ENCODE results near the gene CIBAR2.

The CIBAR2 gene

DNA sequence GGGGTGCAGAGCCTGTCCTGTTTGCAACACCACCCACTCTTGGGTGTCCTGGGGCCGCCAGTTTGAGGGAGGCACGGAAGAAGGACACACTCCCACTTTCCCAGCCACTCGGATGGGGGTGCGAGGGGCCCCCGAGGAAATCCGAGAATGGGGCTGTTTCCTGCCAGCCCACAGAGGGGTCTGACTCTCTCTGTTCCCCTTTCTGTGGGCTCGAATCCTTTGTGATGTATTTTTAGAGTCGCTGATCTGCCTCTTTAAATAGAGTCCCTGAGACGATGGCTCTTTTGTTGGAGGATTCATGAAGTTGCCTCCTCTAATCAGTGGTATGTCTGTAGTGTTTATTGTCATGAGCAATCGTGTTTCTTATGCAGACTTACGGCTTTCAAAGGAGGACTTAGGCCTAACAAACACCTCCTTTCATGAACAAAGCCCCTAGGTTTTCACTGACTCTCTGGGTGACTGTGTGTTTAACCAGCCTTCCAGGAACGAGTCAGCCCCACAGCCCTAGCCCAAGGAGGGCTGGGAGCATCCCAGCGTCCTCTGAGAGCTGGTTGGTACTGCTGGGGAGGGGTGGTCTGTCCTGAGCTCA is 29.1 kb downstream of the CIBAR2 start:
- no peak for DNase-seq (ENCODE audit: low read depth)

DNA sequence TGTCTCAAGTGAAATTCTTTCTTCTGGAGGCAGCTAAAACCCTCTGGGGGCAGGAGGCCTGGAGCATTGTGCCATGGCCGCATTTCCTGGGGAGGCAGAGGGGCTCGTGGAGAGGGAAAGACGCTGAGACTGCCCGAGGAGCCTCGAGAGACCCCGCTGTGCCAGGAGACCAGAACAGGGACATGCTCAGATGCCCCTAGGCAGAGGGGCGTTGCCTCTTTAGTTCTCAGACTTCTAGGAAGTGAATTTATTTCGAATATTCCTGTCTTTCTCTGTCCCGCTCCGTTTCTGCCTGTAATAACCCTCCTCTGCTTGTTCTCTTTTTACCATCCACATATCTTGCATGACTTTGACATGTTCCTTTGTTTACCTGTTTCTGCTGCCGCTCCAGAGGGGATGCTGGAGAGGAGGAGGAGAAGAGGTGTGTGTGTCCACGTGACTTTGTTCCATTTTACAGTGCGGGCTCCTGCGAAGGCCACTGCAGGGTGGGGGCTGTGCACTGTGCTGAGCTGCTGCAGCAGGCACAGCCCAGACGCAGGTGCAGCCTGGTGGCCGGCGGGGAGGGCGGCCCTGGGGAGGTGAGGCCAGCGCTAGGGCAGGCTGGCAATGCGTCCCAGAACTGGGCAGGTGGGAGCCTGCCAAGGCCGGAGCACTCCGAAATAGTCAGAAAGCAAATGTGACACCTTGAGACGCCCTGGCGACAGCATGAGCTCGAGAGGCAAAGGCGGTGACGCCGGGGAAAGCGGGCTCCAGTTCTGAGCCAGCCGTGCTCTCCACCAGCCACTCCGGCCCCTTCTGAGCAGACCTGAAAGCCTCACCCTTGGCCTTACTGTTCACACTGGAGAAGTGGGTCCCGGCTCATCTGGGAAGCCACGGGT is 29.9 kb downstream of the CIBAR2 start:
- DNase-seq (ENCODE audit: low read depth): no peak

DNA sequence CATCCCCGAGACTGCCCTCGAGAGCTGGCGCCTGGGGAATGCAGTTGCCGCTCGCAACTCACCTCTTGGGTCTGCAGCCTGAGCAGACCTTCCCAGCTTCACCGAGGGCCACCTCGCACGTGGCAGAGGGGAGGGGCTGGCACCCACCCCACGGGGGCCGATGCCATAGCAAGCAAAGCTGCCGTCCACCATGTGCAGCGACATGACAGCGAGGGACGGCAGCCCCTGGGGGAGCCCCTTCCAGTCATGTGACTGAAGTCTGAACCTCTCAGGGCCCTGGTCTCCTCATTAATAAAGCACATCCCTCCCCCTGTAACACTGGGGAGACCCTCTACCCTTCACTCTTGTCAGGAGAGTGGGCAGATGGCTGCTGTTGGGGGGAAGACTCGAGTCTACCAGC is 30.5 kb downstream of the CIBAR2 start:
- no peak for DNase-seq (ENCODE audit: low read depth)

DNA sequence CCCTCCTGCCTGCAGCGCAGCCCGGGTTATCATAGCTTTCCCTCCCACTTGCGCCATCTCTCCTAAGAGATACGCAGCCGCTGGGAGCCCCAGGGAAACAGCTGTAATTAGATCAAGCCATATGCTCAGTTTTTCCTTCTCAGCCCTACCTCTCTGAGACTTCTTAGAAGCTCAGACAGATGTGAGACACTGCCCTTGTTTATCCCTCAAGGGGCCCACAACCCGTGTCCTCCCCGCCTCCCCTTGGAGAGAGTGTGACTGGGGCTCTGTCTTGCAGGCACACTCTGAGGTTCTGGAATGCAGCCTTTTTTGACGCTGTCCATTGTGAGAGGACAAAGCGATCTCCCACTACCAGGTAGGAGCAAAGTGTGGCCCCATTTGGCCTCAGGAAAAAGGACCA is 31.2 kb downstream of the CIBAR2 start:
- DNase-seq (ENCODE audit: low read depth): no peak

DNA sequence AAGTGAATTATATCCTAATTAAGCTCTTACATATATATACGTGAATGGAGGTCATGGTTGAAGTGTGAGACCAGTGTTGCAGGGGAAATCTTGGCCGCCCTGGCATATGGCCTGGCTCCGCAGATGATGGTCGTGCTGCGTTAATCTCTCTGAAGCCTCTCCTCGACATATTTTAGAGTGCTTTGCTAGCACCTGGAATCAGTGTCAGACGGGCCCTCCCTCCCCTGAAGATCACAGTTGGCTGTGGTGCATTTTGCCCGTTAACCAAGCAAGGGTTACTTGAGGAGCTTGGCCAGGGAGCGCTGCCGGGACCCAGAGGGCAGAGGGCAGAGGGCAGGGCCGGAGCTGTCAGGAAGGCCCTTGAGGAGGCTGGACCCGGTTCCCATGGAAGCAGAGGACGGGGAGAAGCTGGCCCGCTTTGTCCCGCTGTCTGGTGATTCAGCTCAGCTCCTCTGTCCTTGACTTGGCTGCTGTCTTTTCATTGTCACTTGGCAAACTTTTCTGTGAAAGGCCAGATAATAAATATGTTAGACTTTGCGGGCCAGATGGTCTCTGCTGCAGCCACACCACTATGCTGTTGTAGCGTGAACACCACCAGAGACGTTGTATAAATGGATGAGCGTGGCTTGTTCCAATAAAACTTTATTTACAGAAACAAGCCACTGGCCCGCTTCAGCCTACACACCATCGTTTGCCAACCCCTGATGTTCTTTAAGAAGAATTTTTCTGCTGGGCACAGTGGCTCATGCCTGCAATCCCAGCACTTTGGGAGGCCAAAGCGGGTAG is 32.3 kb downstream of the CIBAR2 start:
- no peak for DNase-seq (ENCODE audit: low read depth)

DNA sequence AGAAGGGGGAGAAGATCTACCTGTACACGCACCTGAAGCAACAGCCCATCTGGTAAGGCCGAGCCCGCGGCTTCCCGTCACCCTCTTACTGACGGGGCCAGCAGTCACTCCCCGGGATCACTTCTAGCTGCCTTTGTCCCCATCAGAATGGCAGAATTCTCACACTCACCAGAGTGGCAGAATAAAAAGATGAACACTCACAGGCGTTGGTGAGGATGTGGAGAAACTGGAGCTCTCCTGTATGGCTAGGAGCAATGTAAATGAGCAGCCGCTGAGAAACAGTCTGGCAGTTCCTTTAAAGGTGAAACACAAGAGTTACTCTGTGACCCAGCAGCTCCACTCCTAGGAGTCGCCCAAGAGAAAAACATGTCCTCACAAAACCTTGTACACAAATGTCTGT is 33.3 kb downstream of the CIBAR2 start:
- no peak for DNase-seq (ENCODE audit: low read depth)

DNA sequence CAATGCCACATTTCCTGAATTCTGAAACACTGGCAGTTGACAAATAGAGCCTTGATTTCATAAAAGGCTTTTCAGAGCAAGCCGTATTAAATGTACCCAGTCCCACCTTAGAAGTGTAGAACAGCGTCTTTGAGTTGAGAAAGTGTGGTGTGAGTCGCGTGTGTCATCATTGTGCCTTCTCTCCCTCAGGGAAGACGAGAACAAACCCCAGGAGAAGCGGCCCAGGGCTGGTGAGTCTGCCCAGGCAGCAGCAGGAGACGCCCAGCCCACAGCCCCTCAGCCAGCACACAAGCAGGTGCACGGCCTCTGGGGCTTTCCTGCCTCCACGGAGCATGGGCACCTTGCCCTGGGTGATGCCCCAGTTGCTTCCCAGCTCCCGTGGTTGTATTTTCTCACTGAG is 34.0 kb downstream of the CIBAR2 start:
- no peak for DNase-seq (ENCODE audit: low read depth)

DNA sequence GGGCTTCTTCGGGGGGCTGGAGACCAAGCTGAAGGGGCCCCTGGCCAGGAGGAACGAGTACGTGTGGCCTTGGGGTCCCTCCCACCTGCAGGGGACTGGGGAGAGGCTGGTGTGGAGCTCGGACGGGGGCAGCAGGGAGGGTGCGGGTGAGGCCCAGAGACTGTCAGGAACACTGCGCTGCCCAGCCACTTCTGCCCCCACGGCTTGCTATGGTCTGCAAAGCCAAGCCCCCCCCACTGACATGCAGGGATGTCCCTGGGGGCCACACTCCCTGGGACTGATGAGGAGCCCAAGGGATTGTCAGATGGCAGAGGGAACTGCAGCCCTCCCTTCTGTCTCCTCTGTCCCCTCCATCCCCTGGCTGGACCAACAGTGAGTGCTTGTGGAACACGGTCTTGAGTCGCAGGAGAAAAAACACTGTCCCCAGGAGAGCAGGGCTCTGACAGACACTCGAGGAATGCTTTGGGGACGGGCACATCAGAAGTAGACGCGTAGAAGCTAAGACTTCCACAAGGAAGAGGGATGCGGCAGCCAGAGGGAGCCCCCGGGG is 34.6 kb downstream of the CIBAR2 start:
- no peak for DNase-seq (ENCODE audit: low read depth)

DNA sequence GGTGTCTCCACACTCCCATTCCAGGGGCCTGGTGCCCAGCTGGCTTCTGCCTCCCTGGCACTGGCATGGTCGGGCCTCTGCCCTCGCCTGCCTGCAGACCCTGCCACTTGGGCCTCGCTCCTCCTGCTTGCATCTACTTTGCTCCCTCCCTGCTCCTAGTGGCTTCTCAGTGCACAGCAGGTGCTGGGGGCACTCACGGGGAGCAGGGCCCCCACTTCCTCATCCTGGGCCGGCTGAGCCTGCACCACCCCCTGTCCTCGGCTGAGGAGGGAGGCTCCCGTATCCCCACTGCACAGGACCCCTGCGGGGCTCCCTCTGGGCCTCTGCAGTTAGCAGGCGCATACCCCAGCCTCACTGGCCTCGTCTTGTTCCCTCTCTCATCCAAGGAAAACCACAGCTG is 35.2 kb downstream of the CIBAR2 start:
- DNase-seq (ENCODE audit: low read depth): no peak

DNA sequence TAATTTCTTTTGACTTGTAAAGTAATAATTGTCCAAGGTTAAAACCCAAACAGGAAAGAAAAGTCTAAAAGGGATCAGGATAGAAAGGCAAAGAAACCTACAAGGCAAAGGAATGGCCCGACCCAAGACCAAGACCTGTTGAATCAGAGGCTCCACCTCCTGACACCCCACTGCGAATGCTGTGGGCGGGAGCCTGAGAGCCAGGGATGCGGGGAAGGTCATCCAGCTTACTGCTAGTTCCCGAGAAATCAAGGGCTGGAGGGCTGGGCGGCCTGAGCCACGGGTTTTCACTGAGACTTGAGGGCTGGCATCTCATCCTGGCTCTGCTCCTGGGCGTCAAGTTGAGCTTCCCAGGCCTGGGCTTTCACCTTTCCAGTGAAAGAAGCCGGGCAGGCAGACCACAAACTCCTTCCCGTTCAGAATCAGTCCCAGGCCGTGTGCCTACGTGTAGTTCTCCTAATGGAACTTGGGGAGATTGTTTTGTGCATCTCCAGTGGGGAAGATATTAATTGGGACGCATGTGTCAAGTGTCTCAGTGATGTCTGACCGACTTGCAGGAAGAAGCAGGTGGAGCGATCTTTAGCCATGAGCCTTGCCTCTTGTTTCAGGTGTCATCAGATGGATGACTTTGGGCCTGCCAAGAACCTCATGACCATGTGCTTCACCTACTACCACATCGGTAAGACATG is 36.9 kb downstream of the CIBAR2 start:
- DNase-seq (ENCODE audit: low read depth): no peak

DNA sequence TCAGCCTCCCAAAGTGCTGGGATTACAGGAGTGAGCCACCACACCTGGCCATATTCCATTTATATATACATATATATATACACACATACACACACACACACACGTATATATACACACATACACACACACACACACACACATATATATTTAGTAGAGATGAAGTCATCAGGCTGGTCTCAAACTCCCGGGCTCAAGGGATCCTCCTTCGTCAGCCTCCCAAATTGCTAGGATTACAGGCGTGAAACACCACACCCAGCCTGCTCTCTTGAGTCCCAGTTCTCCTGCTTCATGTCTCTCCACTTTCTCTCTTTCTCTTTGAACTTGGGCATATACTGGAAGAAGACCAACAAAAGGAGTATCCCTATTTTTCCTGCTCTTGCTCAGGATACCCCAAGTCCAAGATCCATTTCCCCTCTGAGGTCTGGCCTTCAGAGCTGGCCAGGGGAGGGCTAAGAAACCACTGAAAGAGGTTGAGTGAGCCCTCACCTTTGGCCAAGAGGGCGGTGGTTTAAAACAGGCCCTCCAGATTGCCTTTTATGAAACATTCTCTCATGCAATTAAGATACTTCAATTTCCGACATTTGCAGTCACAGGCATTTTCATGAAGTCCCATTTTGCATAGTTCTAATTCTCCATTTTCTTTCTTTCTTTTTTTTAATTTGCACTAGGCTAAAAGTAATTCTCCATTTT is 37.9 kb downstream of the CIBAR2 start:
- no peak for DNase-seq (ENCODE audit: low read depth)

DNA sequence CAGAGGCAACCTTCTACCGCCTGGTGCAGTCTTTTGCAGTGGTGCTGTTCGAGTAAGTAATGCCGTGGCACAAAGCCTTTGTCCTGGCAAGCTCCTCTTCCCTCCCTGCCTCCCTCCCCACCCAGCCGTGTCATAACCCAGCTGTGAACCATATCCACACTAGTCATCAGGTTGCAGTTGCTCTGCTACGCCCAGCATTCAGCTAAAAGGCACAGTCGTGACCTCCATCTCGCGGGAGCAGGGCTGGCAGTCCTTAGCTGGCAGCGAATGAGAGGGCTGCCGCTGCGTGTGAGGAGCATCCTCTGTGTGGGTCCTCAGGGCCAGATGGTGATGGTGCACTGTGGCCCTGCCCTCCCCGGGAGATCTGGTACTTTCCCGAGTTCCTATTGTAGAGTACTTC is 39.3 kb downstream of the CIBAR2 start:
- no peak for DNase-seq (ENCODE audit: low read depth)

DNA sequence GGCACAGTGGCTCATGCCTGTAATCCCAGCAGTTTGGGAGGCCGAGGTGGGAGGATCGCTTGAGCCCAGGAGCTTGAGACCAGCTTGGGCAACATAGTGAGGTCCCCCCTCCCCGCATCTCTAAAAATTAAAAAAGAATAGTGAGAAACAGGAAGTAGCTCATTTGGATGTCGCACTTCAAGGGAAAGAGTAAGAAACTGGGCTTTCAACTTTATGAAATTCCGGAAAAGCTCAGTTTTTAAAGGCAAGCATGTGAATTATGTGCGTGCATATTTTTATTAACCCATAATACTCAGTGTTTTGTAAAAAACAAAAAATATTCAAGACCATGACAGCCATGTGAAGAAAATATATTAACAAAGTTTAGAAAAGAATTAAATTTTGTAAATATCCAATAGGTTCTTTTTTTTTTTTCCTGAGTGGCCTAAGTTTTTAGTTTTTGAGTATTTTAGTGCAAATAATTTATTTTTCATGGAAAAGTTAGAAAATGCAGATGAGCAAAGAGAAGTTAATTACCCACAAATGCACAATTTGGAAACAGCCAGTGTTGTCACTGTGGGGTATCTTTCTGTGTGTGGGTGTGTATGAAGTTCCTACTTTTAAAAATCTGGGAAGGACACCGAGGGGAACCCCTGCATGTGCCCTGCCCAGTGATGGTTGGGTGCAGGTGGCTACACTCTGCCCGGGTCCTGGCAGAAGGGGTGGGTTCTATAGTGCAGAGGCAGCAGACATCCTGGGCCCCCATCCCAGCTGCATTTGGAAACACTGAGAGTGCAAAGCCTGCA is 40.0 kb downstream of the CIBAR2 start:
- no peak for DNase-seq (ENCODE audit: low read depth)

DNA sequence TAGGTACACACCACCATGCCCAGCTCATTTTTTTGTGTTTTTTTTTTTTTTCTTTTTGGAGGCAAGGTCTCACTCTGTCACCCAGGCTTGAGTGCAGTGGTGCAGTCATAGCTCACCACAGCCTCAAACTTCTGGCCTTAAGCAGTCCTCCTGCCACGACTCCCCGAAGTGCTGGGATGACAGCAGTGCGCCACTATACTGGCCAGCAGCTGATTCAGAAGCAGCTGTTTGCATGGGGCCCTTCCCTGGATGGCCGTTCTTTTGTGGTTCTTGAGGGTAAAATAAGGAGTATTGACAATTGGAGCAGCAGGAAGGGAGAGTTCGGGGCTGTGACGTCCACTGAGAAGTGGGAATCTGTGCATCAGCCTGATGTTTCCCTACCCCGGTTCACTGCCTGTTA is 43.1 kb downstream of the CIBAR2 start:
- no peak for DNase-seq (ENCODE audit: low read depth)

DNA sequence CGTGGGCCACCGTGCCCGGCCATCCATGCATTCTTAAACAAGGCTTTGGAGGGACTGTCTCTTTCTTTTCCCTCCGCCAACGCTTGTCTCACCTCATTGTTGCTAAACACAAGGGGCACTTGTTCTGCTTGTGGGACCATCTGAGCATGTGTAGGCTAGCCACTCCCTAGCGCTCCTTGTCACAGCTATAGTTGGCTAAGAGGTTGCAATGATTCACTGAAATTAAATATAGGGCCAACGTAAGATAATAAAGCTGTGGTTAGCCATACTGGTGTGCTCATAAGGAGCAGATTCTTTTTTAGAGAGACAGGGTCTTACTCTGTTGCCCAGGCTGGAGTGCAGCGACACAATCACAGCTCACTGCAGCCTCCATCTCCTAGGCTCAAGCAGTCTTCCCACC is 43.5 kb downstream of the CIBAR2 start:
- no peak for DNase-seq (ENCODE audit: low read depth)

DNA sequence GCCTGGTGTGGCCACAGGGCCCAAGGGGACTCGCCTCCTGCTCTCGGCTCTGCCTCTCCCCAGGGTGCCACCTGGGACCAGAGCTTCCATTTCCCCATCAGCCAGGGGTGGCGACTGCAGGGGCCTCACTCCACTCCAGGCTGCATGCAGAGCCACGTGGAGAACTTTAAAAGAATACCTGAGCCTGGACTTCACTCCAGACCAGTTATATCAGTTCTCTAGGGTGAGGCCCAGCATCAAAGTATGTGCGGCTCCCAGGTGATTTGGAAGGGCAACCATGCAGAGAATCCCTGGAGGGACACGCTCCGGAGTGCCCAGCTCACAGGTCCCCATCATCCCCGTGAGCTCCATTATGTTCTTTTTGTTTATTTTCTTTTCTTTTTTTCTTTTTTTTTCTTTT is 44.8 kb downstream of the CIBAR2 start:
- no peak for DNase-seq (ENCODE audit: low read depth)

DNA sequence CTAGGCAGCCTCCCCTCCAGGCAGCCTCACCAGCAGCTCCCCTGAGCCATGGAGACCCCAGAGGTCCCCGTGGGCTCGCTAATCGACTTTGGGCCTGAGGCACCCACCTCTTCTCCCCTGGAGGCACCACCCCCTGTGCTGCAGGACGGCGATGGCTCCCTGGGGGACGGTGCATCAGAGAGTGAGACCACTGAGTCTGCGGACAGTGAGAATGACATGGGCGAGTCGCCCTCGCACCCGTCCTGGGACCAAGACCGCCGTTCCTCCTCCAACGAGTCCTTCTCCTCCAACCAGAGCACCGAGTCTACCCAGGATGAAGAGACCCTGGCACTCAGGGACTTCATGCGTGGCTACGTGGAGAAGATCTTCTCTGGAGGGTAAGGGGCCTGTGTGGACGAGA is 45.2 kb downstream of the CIBAR2 start:
- DNase-seq (ENCODE audit: low read depth): no peak

DNA sequence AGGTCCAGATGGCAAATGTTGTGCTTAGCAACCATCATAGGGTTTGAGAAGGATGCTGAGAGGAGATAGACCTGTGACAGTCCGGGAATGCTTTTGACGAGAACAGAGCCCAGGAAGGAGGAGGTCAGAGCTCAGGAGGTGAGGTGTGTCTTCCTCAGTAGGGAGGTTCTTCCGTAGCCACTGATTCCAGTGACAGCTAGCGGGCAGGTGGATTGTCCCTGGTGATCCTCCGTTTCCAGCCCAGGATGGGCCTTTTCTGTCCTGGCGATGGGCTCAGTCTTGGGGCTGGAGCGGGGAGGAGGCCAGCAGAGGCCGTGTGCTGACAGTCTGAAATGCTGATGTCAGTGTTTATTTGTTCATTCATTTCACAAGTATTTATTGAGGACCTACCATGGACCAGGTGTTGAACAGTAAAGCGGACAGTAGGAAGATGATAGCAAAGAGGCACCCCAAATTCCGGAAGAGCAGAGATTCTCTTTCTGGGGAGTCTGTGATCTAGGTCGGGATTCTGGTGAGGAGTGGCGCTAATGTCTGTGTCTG is 45.9 kb downstream of the CIBAR2 start:
- no peak for DNase-seq (ENCODE audit: low read depth)

DNA sequence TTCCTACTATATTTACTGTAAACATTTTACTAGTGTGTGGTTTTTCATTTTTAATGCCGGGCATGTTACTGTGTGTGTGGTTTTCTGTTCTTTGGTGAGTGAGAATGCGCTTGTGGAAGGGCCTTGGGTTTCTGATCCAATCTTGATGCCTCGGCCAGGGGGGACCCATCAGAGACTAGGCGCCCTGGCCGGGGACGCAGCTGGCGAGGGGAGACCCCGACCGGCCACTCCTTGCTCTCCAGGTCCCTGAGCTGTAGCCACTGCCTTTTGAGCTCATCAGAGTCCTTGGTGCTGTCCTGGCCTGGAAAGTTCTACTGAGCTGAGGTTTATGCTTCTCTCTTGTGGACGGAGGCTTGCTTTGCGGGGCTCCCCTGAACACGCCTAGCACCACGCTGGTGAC is 47.2 kb downstream of the CIBAR2 start:
- no peak for DNase-seq (ENCODE audit: low read depth)

DNA sequence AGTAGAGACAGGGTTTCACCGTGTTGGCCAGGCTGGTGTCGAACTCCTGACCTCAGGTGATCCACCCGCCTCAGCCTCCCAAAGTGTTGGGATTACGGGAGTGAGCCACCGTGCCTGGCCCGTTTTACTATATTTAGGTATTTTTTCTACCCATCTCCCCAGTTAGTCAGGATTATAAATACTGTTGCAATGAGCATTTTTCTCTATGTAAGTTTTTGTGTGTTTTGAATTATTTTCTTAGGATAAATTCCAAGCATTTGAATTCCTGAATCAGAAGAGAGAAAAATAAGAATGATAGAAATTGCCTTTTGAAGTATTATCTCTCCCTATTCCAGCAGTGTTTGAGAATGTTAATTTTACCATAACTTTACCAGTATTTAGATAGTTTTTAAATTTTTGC is 48.1 kb downstream of the CIBAR2 start:
- no peak for DNase-seq (ENCODE audit: low read depth)

DNA sequence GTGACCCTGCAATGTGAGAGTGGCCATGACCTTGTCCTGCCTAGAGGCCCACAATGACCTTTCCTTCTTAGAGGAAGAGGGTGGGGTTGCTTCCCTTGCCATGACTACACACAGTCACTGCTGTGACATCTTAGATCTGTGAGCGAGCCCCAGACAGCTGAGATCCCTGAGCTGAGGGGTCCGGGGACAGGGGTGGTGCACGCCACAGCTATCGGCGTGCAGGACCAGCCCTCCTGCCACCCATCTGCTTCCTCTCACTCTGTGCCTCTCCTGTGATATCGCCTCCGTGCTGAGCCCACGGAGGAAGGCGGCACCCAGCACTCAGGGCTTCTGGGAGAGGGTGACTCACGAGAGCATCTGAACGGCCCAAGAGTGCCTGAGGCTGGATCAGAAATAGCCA is 49.4 kb downstream of the CIBAR2 start:
- DNase-seq (ENCODE audit: low read depth): no peak
